ENCODE results near the gene MID1IP1. TPM values are rescaled to one million over a fixed set of nuclear protein-coding genes. Genes with fewer than 3 reads are reported as not detected.
A peak's percentile ranks its signal among the peaks of the same experiment; 100 is the strongest.

The MID1IP1 gene
- total RNA-seq, 3 donors from 2014 or later (not counting 1 experiment from before 2014, with no cell fraction given) = 7.2 to 19.1 (median 14.4) TPM

GRCh38 chrX:38803588-38804431 is 2.6 kb downstream of the MID1IP1 start:
- Histone ChIP-seq H3K9me3 (ENCODE audit: control insufficient read depth, insufficient read depth, low read length) (no peaks in the 10 kb centered on the region), H3K4me3 (ENCODE audit: low read length) (peak overlapping the region; percentile 81), H3K4me1 (ENCODE audit: control insufficient read depth, insufficient read depth, low read length) (peaks cover 24% of the 10 kb centered on the region), H3K27ac (ENCODE audit: low read length) (peak overlapping the region; percentile 81), H3K36me3 (ENCODE audit: control insufficient read depth, insufficient read depth, low read length) (no peaks in the 10 kb centered on the region), H3K27me3 (ENCODE audit: control insufficient read depth, insufficient read depth, low read length) (no peaks in the 10 kb centered on the region)
- peaks cover 2 to 4% of the 10 kb centered on the region in 2 donors for H3K27me3 Mint-ChIP-seq (ENCODE audit: low read depth in 2 of 2)
- ATAC-seq = peak; percentile 68 to 80 (median 68)
- no peaks in the 10 kb centered on the region for H3K9me3 Mint-ChIP-seq
- peaks cover 27 to 28% of the 10 kb centered on the region in 2 donors for H3K4me1 Mint-ChIP-seq
- H3K36me3 Mint-ChIP-seq = no peaks in the 10 kb centered on the region
- DNase-seq = peak; percentile 44 to 67
- TF ChIP-seq CTCF (IDR thresholded peaks at IDR 0.05) = no peak
- H3K27ac Mint-ChIP-seq = peak overlapping the region; percentile 8 to 87
- H3K4me3 Mint-ChIP-seq = peak overlapping the region; percentile 93
- 0% methylated on average over 60 of the region's 64 CpGs for WGBS (ENCODE audit: insufficient coverage)
- intact Hi-C loops (cut with micrococcal nuclease) = no loop called here

- H3K27ac ChIP-seq (ENCODE audit: low read length) = peak overlapping the region; percentile 81
- 0% methylated on average over 19 of the region's 19 CpGs for WGBS (ENCODE audit: insufficient coverage)
- H3K9me3 Mint-ChIP-seq = no peaks in the 10 kb centered on the region
- peak overlapping the region; percentile 81 for H3K4me3 ChIP-seq (ENCODE audit: low read length)
- intact Hi-C loops (cut with micrococcal nuclease) = no loop called here
- TF ChIP-seq CTCF (IDR thresholded peaks at IDR 0.05) = no peak
- no peaks in the 10 kb centered on the region for H3K27me3 ChIP-seq (ENCODE audit: control insufficient read depth, insufficient read depth, low read length)
- H3K4me1 ChIP-seq (ENCODE audit: control insufficient read depth, insufficient read depth, low read length) = peaks cover 24% of the 10 kb centered on the region
- ATAC-seq = peak; percentile 13 to 15 (median 14)
- peaks cover 27 to 28% of the 10 kb centered on the region in 2 donors for H3K4me1 Mint-ChIP-seq
- no peaks in the 10 kb centered on the region for H3K36me3 Mint-ChIP-seq
- peak in 1 of 2 donors; percentile 16 for DNase-seq
- peak overlapping the region; percentile 93 for H3K4me3 Mint-ChIP-seq
- no peaks in the 10 kb centered on the region for H3K27me3 Mint-ChIP-seq (ENCODE audit: low read depth in 2 of 2)
- peak overlapping the region; percentile 83 to 87 for H3K27ac Mint-ChIP-seq
- H3K9me3 ChIP-seq (ENCODE audit: control insufficient read depth, insufficient read depth, low read length) = no peaks in the 10 kb centered on the region
- H3K36me3 ChIP-seq (ENCODE audit: control insufficient read depth, insufficient read depth, low read length) = no peaks in the 10 kb centered on the region
These were observed 3.1 kb downstream of the MID1IP1 start for GRCh38 chrX:38804432-38804681.

GRCh38 chrX:38804682-38805431 is 3.6 kb downstream of the MID1IP1 start:
- Histone ChIP-seq H3K36me3 (ENCODE audit: control insufficient read depth, insufficient read depth, low read length) (no peaks in the 10 kb centered on the region), H3K27ac (ENCODE audit: low read length) (peak overlapping the region; percentile 81), H3K4me1 (ENCODE audit: control insufficient read depth, insufficient read depth, low read length) (peaks cover 24% of the 10 kb centered on the region), H3K27me3 (ENCODE audit: control insufficient read depth, insufficient read depth, low read length) (no peaks in the 10 kb centered on the region), H3K9me3 (ENCODE audit: control insufficient read depth, insufficient read depth, low read length) (no peaks in the 10 kb centered on the region), H3K4me3 (ENCODE audit: low read length) (peak overlapping the region; percentile 81)
- TF ChIP-seq CTCF (IDR thresholded peaks at IDR 0.05) = no peak
- peak overlapping the region; percentile 83 to 87 for H3K27ac Mint-ChIP-seq
- H3K4me3 Mint-ChIP-seq = peak overlapping the region; percentile 93
- WGBS (ENCODE audit: insufficient coverage) = under 1% methylated on average over 66 of the region's 66 CpGs
- H3K36me3 Mint-ChIP-seq = no peaks in the 10 kb centered on the region
- intact Hi-C loops (cut with micrococcal nuclease) = no loop called here
- H3K4me1 Mint-ChIP-seq = peaks cover 27 to 28% of the 10 kb centered on the region in 2 donors
- H3K9me3 Mint-ChIP-seq = no peaks in the 10 kb centered on the region
- ATAC-seq = peak in 2 of 3 donors; percentile 1 to 5
- H3K27me3 Mint-ChIP-seq (ENCODE audit: low read depth in 2 of 2) = no peaks in the 10 kb centered on the region
- DNase-seq = peak; percentile 15 to 46
